ENCODE results near the gene ASIC1.
A peak's percentile ranks its signal among the peaks of the same experiment; 100 is the strongest.

ASIC1 gene

DNA sequence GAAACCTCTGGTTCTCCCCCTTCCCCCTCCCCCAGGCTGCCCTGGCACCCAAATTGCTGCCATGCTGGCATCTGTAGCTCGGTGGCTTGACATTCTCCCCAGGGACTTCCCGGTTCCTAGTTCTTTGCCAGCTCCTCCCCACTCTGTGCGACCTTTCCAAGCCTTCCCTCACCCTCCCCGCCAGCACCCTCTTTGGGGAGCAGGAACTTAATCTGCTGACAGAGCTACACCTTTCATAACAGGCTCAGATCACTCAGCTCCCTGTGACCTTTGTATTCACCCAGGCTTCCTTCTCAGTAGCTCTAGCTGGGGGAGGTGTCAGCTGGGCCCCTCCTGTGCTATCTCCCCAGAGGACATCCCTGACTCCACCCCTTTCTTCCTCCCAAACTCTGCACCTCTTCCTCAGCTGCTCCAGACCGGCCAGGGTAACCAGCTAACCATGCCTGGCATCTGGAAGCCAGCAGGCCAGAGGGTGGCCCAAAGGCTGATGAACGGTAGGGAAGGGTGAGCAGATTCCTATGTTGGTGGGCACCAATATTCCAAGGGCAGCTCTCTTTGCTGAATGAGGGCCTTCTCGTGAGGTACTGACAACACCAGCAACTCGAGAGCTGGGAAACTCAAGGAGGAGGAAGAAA, 52.8 kb downstream of the ASIC1 start:
- peak; percentile 6 for DNase-seq

DNA sequence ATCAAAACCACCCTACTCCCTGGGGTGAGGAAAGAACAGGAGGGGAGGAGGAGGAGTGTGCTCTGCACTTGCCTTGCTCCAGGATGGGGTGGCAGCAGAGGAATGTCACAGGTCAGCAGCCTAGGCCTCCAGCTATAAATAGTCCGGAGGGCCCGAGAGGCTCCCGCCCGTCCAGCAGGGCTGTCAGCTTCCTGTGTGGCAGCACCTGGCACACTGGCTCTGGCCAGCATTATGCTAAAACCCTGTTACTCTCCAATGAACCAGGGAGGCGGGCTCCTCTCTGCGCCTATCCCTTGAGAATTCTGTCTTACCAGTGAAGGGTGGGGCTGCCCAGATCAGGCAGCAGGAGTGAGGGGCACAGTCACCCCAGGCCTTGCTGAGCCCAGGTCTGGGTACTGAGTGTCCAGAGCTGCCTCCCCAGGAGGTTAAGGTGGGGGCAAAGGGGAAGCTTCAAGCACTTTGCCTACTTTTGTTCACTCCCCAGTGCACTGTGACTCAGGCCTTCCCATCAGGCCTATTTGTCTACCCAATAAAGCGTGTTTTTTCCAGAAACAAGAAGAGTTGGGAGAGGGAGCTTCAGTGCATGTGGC, 53.5 kb downstream of the ASIC1 start:
- DNase-seq: no peak

DNA sequence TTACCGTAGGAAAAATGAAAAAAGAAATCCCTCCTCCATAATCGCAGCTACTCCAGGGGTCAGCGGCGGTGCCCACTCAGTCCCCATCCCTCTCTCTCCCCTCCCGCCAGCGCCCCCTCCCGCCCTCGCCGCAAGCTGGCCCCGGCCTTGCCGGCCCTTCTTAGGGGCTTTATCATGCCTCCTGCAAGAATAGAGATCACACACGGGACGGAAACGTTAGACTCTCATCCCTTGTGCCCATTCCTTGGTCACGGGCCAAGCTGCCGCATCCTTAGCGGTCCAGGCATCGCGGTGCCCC, 53.9 kb downstream of the ASIC1 start:
- no peak for DNase-seq

DNA sequence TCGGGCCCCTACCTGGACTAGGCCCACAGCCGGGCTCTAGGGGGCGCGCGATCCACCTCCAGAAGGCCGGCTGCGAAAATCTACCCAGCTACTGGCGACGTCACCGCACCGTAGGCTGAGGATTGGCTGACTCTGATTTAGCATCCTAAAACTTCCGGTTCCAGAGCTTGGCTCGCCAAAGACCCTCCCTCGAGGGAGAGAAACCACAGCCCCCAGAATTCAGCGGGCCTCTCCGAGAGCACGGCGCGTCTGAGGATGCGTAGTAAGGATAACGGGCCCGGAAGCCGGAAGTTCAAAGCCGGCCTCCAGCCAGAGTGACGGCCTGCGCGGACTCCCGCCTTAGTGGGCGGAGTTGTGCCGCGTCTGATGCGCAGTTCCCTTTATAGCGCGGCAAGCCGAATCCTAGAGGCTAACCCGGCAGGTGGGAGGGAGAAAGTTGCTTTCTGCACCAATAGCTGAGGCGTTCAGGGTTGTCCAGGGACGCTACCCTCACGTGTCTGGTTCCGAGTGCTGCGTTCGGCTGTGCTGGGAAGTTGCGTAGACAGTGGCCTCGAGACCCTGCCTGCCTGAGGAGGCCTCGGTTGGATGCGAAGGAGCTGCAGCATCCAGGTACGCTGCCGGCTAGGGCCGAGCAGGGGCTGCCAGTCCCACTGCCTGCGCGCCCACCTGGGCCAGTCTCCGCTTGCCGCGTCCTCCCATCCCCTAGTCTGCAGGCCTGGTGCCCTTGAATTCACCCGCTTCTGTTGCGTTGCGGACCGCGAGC, 54.5 kb downstream of the ASIC1 start, which contains the start of gene COX14:
Gene COX14 (plus strand): TSS at position 544 of the 763 bp plus-strand sequence. CDS start 7,808 bp downstream, outside the sequence.
- peak; percentile 99 for DNase-seq

DNA sequence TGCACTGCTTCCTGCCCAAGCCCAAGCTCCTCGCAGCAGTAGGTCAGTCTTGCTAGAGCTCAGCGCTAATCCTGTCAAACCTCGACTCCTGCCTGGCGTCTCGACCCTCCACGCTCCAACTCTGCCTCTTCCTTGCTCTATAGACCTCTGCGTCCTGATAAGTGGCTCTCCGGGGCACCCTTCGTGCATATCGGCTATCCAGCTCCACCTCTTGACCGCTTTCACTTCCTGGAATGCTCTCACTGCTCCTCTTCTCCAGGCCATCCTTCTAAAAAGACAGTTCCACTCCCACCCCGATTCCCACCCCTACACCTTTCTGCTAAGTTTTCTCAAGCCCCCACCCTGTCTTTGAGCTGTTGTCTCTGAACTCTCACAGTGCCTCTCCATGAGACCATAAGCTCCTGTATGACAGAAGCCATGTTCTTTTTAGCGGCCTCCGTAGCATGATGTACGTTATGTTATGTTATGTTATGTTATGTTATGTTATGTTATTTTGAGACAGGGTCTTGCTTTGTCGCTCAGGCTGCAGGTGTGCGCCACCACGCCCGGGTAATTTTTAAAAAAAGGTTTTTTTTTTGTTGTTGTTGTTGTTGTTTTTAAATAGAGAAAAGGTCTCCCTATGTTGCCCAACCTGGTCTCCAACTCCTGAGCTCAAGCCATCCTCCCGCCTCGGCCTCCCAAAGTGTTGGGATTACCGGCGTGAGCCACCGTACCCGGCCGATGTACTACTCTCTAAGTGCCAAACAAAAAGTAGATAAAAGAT, 55.2 kb downstream of the ASIC1 start:
- DNase-seq: peak; percentile 66

DNA sequence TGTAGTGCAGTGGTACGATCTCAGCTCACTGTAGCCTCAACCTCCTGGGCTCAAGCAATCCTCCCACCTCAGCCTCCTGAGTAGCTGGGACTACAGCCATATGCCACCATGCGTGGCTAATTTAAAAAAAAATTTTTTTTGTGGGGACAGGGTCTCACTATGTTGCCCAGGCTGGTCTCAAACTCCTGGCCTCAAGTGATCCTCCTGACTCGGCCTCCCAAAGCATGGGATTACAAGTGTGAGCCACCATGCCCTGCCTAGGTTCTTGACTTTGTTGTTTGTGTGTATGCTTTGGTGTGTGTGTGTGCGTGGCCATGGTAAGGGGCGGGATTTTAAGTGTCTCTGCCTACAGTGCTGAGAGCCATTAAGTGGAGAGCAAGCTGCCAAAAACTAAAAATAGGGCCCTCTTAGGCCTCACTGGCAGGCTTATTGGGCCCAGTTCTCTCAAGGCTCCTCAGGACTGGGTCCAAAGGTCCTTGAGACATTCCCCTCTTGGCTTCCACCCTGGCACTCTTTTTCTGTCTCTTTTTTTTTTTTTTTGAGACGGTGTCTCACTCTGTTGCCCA, 59.7 kb downstream of the ASIC1 start:
- DNase-seq: no peak

DNA sequence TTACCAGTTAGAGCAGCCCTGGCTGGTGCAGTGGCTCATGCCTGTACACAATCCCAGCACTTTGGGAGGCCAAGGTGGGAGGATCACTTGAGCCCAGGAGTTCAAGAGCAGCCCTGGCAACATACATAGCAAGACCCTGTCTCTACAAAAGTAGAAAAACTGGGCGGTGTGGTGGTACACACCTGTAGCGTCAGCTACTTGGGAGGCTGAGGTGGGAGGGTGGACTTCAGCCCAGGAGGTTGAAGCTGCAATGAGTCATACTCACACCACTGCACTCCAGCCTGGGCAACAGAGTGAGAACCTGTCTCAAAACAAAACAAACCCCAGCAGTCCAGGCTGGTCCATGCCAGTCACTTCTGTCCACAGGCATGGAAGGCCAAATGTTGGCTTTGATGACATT, 62.0 kb downstream of the ASIC1 start:
- DNase-seq: no peak

DNA sequence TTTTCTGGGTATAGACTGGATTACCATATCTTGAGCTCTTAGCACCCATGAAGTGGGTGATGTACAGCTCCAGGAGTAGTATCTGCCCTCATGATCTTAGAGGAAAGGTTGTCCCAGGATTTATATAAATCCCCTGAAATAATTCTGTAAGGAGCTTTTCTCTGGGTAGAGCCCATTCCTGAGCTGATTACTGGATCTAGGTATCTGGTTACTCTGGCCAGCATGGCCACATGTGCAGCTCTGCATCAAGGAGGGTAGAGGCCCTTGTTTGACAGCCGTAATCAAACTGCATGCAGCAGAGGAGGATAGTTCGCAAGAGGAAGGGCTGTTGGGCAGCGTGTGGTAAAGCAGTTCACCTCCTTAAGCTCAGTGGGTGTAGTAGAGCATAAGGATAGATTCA, 63.1 kb downstream of the ASIC1 start:
- DNase-seq: no peak

DNA sequence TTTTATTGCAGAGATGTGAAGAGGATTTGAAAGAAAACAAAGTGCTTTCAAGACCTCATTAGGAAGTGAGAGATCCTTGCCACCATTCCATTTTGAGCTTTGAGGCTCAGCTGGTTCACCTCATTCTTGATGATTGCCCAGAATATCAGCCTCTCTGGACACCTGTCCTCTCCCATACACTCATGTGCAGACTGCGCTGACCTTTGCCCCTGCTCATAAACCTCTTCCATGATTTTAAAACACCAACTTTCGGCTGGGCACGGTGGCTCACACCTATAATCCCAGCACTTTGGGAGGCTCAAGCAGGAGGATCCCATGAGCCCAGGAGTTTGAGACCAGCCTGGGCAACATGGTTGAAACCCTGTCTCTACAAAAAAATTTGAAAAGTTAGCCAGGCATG, 63.6 kb downstream of the ASIC1 start:
- no peak for DNase-seq

DNA sequence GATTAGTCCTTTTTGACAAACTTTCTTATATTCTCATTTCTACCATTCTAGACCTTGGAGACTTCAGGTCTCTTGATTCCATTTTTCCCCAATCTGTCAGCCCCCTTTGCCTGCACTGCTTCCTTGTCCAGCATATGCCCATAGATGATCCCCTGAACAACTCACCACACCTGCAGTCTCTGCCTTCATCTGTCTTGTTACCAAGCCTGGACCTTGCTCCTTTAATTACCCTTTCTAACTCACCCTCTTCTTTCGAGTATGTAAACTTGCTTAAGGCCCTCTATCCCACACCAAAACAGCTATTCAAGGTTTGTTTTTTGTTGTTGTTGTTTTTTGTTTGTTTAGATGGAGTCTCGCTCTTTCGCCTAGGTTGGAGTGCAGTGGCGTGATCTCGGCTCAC, 64.2 kb downstream of the ASIC1 start:
- DNase-seq: no peak

DNA sequence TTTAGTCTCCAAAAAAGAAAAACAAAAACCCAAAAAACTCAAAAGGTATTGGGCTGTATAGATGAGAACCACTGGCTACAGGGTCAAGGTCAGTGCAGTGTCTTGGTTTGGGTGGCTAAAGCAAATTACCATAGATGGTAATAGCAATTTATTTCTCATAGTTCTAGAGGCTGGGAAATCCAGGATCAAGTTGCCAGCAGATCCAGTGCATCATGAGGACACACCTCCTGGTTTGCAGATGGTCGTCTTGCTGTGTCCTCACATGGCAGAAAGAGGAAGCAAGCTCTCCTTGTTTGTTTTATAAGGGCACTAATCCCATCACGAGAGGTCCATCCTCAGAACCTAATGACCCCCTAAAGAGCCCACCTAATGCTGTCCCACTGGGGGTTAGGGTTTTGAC, 65.8 kb downstream of the ASIC1 start:
- peak; percentile 39 for DNase-seq

DNA sequence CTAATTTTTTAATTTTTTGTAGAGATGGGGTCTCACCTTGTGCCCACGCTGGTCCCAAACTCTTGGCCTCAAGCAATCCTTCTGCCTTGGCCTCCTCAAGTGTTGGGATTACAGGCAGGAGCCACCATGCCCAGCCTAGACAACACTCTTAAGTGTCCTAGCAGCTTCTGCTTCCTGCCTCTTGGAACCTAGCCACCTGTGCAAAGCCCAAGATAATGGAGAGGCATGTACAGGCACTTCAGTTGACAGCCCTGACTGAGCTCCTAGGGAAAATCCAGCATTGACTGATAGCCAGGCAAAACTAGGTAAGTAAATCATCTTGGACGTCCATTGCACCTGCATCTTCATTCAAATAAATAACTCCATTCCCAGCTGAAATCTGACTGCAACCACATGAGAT, 70.2 kb downstream of the ASIC1 start:
- no peak for DNase-seq

DNA sequence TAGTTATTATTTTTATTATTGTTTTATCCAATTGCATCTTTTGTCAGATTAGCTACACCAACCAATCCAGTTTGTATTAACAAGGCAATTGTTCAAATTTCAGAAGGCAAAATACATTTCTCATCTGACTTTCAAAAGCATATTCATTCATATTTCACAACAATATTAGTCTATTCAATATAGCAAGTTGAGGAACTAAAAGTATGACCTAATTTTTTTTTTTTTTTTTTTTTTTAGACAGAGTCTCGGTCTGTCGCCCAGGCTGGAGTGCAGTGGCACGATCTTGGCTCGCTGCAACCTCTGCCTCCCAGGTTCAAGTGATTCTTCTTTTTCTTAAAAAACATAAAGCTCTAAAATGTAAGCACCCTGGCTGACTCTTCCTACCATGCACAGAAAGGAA, 71.9 kb downstream of the ASIC1 start:
- DNase-seq: peak; percentile 43

DNA sequence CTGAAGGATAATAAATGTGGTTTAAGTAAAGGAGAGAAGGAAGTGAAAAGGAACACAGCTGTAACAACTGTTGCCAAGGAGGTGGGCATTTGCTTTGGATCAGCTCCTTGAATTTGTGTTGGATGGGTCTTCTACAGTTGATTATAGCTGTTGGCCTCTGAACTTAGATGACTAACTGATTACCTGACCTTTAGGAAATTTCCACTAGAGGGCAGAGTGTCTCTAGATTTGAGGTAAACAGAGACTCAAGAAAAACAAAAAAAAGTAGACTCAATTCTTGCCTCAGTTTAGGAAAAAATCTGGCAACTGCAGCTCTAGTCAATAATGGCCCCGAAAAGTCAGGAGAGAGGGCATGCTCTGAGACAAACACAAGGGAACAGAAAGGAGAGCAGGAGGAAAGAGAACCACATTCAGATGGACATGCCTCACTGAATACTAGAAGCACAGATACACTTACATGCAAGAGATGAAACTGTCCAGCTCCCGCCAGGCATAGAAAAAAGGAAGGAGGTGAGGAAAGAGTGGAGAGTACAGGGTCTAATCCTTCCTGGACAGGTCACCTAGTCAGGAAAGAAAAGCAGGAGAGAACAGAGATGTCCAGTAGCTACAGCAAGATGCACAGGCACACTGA, 75.2 kb downstream of the ASIC1 start:
- DNase-seq: peak; percentile 27
